Inflammatory macrophage (primary cell): ENCODE measurements around the gene FREM2.

Source experiments
- DNase-seq, 2 donors: peaks; one replicate each; pipeline ENCODE4 v3.0.0-alpha.2; 2020 to 2022

The FREM2 gene

DNA sequence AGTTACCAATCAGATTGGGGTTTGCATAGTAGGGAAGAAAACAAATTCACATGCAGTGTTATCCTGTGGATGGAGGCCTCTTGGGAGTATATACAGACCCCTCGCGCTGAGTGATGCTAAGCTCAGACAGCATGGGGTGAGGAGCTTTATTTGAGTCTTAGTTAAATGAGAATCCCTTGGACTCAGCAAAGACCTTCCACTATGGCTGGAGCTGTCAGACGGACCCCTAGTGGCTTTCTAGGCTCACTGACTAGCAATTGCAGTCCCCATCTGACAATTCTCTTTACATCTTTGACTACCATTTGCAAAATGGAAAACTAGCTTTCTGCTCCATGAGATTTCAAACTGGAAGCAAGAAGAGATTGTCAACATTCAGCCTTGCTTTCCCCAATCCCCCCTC, 213.3 kb downstream of the FREM2 start:
- no peak for DNase-seq

DNA sequence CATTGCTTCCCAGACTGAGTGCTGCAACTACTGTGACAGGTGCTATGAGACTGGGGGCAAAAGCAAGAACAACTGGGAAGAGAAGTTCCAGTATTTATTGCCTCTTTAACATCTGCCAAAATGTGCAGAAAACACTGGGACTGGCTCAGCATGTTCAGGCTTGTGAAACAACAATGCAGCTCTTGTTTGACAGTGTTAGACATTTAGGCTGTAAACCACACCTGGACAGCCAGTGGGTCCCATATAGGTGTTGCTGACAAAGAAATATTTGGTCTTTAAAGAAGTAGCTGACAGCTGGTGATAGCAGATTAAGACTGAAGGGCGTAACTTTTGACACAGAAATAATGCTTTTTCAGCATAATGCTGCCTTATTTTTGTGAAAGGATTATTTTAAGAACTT, 215.7 kb downstream of the FREM2 start:
- no peak for DNase-seq

DNA sequence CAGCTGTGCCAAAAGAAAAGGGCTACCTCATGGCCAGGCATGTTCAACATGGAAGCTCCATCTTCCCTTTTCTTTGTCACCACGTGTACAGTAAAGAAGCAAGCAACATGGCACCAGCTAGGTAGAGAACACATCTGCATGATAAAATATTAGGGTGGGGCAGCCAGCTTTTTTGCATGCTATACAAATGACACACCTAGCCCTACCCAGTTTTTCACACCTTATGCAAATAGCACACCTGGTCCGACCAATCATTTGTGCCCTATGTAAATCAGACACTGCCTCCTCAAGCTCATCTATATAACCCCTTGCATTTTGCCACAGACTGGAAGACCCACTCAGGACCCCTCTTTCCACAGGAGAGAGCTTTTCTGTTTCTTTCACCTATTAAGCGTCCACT, 218.2 kb downstream of the FREM2 start:
- no peak for DNase-seq

DNA sequence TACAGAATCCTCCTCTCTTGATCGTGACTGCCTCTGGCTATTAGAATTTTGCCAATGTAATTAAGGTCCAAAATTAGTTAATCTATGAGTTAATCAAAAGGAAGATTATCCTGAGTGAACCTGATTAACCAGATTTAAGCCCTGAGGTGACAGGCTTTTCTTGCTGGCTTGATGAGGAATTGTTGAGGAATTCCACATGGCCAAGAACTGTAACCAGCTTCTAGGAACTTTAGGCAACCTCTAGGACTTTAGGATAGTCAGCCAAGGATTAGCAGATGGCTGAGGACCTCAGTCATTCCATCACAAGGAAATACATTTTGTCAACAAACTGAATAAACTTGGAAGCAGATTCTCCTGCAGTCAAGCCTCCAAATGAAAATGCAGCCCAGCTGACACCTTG, 219.0 kb downstream of the FREM2 start:
- no peak for DNase-seq

DNA sequence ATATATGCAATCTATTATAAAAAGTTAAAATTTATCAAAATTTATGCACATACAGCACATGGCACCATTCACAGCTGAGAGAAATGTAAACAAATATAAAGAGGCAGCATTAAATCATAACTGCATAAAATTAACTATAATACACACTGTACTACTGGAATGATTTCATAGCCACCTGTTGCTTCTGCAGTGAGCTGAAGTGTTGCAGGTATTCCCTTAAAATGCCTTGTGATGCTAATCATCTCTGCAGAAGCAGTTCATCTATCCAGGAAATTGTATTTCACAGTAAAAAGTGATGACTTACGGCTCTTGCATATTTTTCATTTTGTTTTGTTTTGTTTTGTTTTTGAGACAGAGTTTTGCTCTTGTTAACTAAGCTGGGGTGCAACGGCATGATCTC, 221.7 kb downstream of the FREM2 start:
- no peak for DNase-seq

DNA sequence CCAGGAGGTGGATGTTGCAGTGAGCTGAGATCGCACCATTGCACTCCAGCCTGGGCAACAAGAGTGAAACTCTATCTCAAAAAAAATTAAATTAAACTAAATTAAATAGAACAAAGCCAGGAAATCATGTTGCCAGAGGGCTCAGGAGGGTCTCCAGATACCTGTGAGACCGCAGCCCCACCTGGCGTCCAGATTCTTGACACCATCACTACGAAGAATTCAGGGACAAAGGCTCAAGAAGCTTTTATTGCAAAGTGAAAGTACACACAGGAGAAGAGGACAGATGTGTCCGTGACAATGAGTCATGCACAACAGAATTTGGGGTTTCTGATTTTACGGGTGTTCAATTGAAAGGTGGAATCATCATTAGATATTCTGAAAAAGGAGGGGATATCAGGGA, 227.2 kb downstream of the FREM2 start:
- DNase-seq, result no peak

DNA sequence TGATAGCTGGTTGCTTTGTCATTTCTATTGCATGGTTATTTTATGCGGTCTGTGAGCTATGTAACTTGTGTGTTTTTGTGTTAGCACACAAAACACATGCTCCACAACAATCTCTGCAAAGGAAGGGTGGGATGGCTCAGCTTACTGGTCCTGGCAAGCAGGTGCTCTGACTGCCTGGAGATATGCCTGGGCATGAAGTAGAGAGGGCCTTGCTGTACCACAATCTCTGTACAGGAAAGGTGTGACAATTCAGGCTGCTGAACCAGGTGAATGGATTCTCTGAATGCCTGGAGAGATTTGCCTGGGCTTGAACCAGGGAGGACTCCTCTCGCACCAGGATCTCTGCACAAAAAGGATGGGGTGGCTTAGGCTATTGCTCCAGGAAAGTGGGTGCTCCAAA, 234.2 kb downstream of the FREM2 start:
- no peak for DNase-seq

DNA sequence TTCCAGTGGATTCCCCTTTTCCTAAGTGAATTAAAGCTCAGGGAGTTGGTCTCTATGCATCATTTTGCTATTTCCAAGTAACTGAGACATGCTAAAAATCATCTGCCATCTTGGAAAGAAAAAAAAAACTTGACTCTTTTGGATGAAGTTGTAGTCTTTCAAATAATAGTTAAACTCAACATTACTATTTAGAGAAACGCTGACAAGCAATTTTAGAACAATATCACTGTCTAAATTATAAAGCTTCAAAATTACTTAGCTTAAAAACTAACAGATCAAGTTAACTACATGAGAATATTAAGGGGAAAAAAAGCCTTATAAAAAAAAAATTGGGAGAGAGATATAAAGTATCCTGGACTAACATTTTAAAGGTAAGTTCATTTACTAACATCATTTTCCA, 235.3 kb downstream of the FREM2 start:
- DNase-seq, result no peak

DNA sequence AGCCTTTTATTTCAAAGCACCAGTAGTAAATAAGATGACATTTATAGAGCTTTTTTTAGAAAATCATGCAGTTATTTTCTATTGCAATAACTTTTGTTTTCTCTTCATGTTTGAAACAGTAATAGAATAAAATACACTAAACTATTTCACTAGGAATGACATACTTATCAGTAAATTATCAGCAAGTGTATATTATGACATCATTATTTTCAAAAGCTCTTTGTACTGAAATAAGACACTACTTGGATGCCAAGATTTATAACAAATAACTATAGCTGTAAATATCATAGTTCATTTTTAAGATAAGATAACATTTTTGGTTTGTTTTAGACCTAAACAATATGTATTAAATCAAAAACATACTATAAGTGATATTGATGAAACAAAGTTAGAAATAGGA, 246.9 kb downstream of the FREM2 start:
- no peak for DNase-seq
